Measurements from ENCODE around the gene UBR1.

Gene UBR1

GRCh38 chr15:43105077-43105736, 631 bp downstream of the UBR1 start:
- peak overlapping the region; percentile 80 for H3K9ac ChIP-seq (ENCODE audit: low read length)
- H3K4me1 ChIP-seq (ENCODE audit: insufficient read depth, low read length, severe bottlenecking), result peaks cover 24% of the 10 kb centered on the region
- H4K20me1 ChIP-seq (ENCODE audit: insufficient read depth, low read length), result no peaks in the 10 kb centered on the region
- no peaks in the 10 kb centered on the region for H3K9me3 ChIP-seq (ENCODE audit: low read length)
- peaks cover 35% of the 10 kb centered on the region for H3K36me3 ChIP-seq (ENCODE audit: insufficient read depth, low read length)
- no peak overlapping the region for H2AFZ ChIP-seq (ENCODE audit: low read length)
- H3K79me2 ChIP-seq (ENCODE audit: insufficient read depth, low read length), result peaks cover 39% of the 10 kb centered on the region
- H3K27ac ChIP-seq (ENCODE audit: low read depth, low read length, poor library complexity, severe bottlenecking), result peak overlapping the region; percentile 49
- peak overlapping the region; percentile 97 for H3K4me2 ChIP-seq (ENCODE audit: low read length)
- no peaks in the 10 kb centered on the region for H3F3A ChIP-seq (ENCODE audit: insufficient read depth, low read length)
- no peaks in the 10 kb centered on the region for H3K27me3 ChIP-seq (ENCODE audit: insufficient read depth, low read length)
- no peak for TF ChIP-seq EZH2 (IDR thresholded peaks at IDR 0.05; ENCODE audit: borderline replicate concordance, low read length)
- TF ChIP-seq, protein P1, sequence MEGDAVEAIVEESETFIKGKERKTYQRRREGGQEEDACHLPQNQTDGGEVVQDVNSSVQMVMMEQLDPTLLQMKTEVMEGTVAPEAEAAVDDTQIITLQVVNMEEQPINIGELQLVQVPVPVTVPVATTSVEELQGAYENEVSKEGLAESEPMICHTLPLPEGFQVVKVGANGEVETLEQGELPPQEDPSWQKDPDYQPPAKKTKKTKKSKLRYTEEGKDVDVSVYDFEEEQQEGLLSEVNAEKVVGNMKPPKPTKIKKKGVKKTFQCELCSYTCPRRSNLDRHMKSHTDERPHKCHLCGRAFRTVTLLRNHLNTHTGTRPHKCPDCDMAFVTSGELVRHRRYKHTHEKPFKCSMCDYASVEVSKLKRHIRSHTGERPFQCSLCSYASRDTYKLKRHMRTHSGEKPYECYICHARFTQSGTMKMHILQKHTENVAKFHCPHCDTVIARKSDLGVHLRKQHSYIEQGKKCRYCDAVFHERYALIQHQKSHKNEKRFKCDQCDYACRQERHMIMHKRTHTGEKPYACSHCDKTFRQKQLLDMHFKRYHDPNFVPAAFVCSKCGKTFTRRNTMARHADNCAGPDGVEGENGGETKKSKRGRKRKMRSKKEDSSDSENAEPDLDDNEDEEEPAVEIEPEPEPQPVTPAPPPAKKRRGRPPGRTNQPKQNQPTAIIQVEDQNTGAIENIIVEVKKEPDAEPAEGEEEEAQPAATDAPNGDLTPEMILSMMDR (IDR thresholded peaks at IDR 0.05; ENCODE audit: low read length), result no peak
- no peaks in the 10 kb centered on the region for H3K9me2 ChIP-seq (ENCODE audit: low read depth, low read length)
- peak overlapping the region; percentile 81 for H3K4me3 ChIP-seq (ENCODE audit: low read depth, low read length, poor library complexity, severe bottlenecking)

GRCh38 chr15:43104426-43104825, 1.4 kb downstream of the UBR1 start:
- Histone ChIP-seq H3K4me2 (ENCODE audit: low read length) (peak overlapping the region; percentile 97), H3K9ac (ENCODE audit: low read length) (peak overlapping the region; percentile 11; the same call in 1 of the 2 replicates), H3K9me3 (ENCODE audit: low read length) (no peaks in the 10 kb centered on the region), H3K27ac (ENCODE audit: low read depth, low read length, poor library complexity, severe bottlenecking) (no peak overlapping the region), H3K27me3 (ENCODE audit: insufficient read depth, low read length) (no peaks in the 10 kb centered on the region), H3K9me2 (ENCODE audit: low read depth, low read length) (no peaks in the 10 kb centered on the region), H3F3A (ENCODE audit: insufficient read depth, low read length) (no peaks in the 10 kb centered on the region), H3K79me2 (ENCODE audit: insufficient read depth, low read length) (peaks cover 42% of the 10 kb centered on the region), H2AFZ (ENCODE audit: low read length) (no peak overlapping the region), H3K4me3 (ENCODE audit: low read depth, low read length, poor library complexity, severe bottlenecking) (peak overlapping the region; percentile 81), H3K4me1 (ENCODE audit: insufficient read depth, low read length, severe bottlenecking) (peaks cover 24% of the 10 kb centered on the region), H4K20me1 (ENCODE audit: insufficient read depth, low read length) (no peaks in the 10 kb centered on the region), H3K36me3 (ENCODE audit: insufficient read depth, low read length) (peaks cover 43% of the 10 kb centered on the region)
- no peak for TF ChIP-seq EZH2 (IDR thresholded peaks at IDR 0.05; ENCODE audit: borderline replicate concordance, low read length)
- TF ChIP-seq, protein P1 (IDR thresholded peaks at IDR 0.05; ENCODE audit: low read length), result no peak

DNA sequence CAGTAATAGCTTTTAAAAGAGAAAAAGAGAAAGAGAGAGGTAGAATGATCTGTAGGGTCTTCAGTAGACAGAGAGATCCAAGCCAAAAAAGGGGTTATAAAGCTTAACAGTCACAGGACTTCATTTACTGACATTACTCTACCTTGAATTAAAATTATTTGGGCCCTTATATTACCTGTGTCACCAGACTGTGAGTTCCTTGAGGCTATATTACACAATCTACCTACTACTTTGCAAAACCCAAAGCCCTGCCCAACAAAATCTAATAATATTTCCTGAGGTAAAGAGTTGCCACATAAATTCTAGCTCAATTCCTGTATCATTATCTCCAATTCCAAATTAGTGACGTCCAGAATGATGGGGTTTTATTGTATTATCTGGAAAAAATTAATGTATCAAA, 1.9 kb downstream of the UBR1 start:
- Histone ChIP-seq H3K4me2 (ENCODE audit: low read length) (peak overlapping the region; percentile 97), H3K79me2 (ENCODE audit: insufficient read depth, low read length) (peaks cover 45% of the 10 kb centered on the region), H3K27ac (ENCODE audit: low read depth, low read length, poor library complexity, severe bottlenecking) (no peak overlapping the region), H3K9me2 (ENCODE audit: low read depth, low read length) (no peaks in the 10 kb centered on the region), H3K9ac (ENCODE audit: low read length) (no peak overlapping the region), H3K4me3 (ENCODE audit: low read depth, low read length, poor library complexity, severe bottlenecking) (peak overlapping the region; percentile 81), H3K9me3 (ENCODE audit: low read length) (no peaks in the 10 kb centered on the region), H3K36me3 (ENCODE audit: insufficient read depth, low read length) (peaks cover 45% of the 10 kb centered on the region), H4K20me1 (ENCODE audit: insufficient read depth, low read length) (no peaks in the 10 kb centered on the region), H2AFZ (ENCODE audit: low read length) (no peak overlapping the region), H3F3A (ENCODE audit: insufficient read depth, low read length) (no peaks in the 10 kb centered on the region), H3K27me3 (ENCODE audit: insufficient read depth, low read length) (no peaks in the 10 kb centered on the region), H3K4me1 (ENCODE audit: insufficient read depth, low read length, severe bottlenecking) (peaks cover 24% of the 10 kb centered on the region)
- TF ChIP-seq EZH2 (IDR thresholded peaks at IDR 0.05; ENCODE audit: borderline replicate concordance, low read length), result no peak
- TF ChIP-seq, protein P1 (IDR thresholded peaks at IDR 0.05; ENCODE audit: low read length), result no peak
